AG09319 (cell line): ENCODE measurements around the gene NEDD8.
"Not testable (repeated sequence)": the region's sequence is repeated elsewhere in the genome, so short reads cannot be mapped to it uniquely, and the experiment has no call there.

Experiments used
- DNase-seq: peaks from one replicate; pipeline ENCODE4 v3.0.0-alpha.2; 2010; ENCODE audit warnings: low read depth; ENCODE audit errors: extremely low read depth
- CTCF ChIP-seq: IDR thresholded peaks from 2 replicates; pipeline ENCODE4 v1.5.1; 2011; ENCODE audit warnings: low read depth, mild to moderate bottlenecking, inconsistent platforms, low read length, moderate library complexity

The NEDD8 gene

GRCh38 chr14:24207104-24207551 is 25.0 kb downstream of the NEDD8 start:
- TF ChIP-seq CTCF: no peak
- DNase-seq: no peak

GRCh38 chr14:24206260-24207103 is 25.7 kb downstream of the NEDD8 start:
- DNase-seq: no peak
- no peak for TF ChIP-seq CTCF

GRCh38 chr14:24204163-24205146 is 27.7 kb downstream of the NEDD8 start:
- TF ChIP-seq CTCF: no peak
- no peak for DNase-seq

- not testable (repeated sequence) for DNase-seq
Observed at GRCh38 chr14:24203249-24203886, 28.8 kb downstream of the NEDD8 start.

DNA sequence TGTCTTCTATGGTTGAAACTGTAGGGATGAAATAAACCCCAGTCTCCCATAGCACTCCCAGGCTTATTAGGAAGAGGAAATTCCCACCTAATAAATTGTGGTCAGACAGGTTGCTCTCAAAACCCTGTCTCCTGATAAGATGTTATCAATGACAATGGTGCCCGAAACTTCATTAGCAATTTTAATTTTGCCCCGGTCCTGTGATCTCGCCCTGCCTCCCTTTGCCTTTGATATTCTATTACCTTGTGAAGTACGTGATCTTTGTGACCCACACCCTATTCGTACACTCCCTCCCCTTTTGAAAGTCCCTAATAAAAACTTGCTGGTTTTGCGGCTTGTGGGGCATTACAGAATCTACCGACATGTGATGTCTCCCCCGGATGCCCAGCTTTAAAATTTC is 29.6 kb downstream of the NEDD8 start:
- DNase-seq: not testable (repeated sequence)

DNA sequence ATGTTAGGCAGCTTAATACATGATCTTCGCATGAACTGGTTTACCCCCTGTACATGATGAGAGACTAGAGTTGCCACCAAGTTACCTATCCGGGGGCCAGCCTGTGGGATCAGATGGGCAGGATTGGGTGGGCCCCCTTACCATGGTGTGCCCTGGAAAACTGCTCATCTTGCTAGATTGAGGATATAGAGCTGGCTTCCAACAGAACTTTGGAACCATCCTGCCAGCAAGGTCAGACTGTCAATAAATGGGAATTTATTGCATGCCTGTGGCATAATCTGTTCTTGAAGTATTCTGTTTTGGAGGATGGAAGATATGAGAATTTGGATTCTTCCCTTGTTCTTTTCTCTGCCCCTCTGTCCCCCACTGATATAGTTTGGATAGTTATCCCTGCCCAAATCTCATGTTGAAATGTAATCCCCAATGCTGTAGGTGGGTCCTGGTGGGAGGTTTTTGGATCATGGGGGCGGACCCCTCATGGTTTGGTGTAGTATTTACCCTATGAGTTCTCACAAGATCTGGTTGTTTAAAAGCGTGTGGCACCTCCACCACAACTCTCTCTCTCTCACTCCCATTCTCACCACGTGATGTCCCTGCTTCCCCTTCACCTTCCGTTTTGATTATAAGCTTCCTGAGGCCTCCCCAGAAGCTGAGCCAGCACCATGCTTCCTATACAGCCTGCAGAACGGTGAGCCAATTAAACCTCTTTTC is 33.2 kb downstream of the NEDD8 start:
- no peak for TF ChIP-seq CTCF
- DNase-seq: no peak

- no peak for TF ChIP-seq CTCF
- no peak for DNase-seq
Observed at GRCh38 chr14:24197056-24197450, 35.1 kb downstream of the NEDD8 start.
